GM12878 (cell line): ENCODE measurements around the gene JUND. TPM values are rescaled to one million over a fixed set of nuclear protein-coding genes. Genes with fewer than 3 reads are reported as not detected.

Experiments used
- ATAC-seq: fragments of 200-7000 bp; cut with Tn5 transposase; 3 replicates; pipeline ENCODE4 v1.9.1; 2020; ENCODE audit warnings: mild to moderate bottlenecking, moderate library complexity
- BruUV-seq: library from RNA; stranded (reverse); fragments of 400-500 nt; replicated peaks from 2 replicates; lab custom pipeline; 2021; lab: Mats Ljungman, UMichigan
- CTCF ChIA-PET: fragments of 300-600 bp; sonication (Branson Sonifier 250); formaldehyde crosslinking; extraction: SDS; loops from one replicate; lab custom pipeline; 2021; ENCODE audit warnings: inconsistent platforms; lab: Yijun Ruan, JAX
- POLR2A ChIA-PET: fragments of 350-600 bp; formaldehyde crosslinking; extraction: SDS; loops from one replicate; lab custom pipeline; 2021; ENCODE audit warnings: inconsistent platforms; lab: Charles Lee
- RAD21 ChIA-PET: fragments of 300-600 bp; sonication (Branson Sonifier 250); formaldehyde crosslinking; loops from one replicate; lab custom pipeline; 2023; ENCODE audit warnings: antibody characterized with exemption; ENCODE audit not compliant: unreplicated experiment; lab: Charles Lee
- SMC1A ChIA-PET: fragments of 300-600 bp; sonication (Branson Sonifier 250); formaldehyde crosslinking; loops from one replicate; lab custom pipeline; 2023; ENCODE audit not compliant: unreplicated experiment, uncharacterized antibody; lab: Charles Lee
- DNase-seq: peaks from one replicate; pipeline ENCODE4 v3.0.0-alpha.2; 2011; ENCODE audit warnings: low read depth, low spot score
- FAIRE-seq: peaks from 3 replicates; lab custom pipeline; 2011; peaks lifted over from hg19 to GRCh38; lab: Jason Lieb, UNC
- H2AFZ ChIP-seq: 2 replicates; pipeline ENCODE4 v1.6.0; 2011; ENCODE audit warnings: low read depth, low read length, control low read depth; ENCODE audit not compliant: control insufficient read depth
- H3K27ac ChIP-seq: 2 replicates; pipeline ENCODE4 v1.5.1; 2011; ENCODE audit warnings: control low read depth; ENCODE audit not compliant: control insufficient read depth, insufficient read depth
- H3K27me3 ChIP-seq, 2 experiments: replicated peaks in 1 of 2; 2 replicates each; pipeline versions ENCODE4 v1.6.0 to v1.6.1; 2011; ENCODE audit warnings: low read length in 1 of 2; ENCODE audit not compliant: control insufficient read depth in 2 of 2, insufficient read depth in 2 of 2
- H3K36me3 ChIP-seq, 2 experiments: 2 replicates each; pipeline ENCODE4 v1.5.1; 2011; ENCODE audit warnings: low read length in 1 of 2; ENCODE audit not compliant: control insufficient read depth in 2 of 2, insufficient read depth in 2 of 2
- H3K4me1 ChIP-seq: 2 replicates; pipeline ENCODE4 v1.6.1; 2011; ENCODE audit warnings: mild to moderate bottlenecking, low read length, moderate library complexity, mixed read lengths; ENCODE audit not compliant: control insufficient read depth, insufficient read depth
- H3K4me2 ChIP-seq: 2 replicates; pipeline ENCODE4 v1.6.0; 2011; ENCODE audit warnings: control low read depth; ENCODE audit not compliant: control insufficient read depth, insufficient read depth
- H3K4me3 ChIP-seq: fragments of 200-600 bp; sonication (generic); 2 replicates; pipeline ENCODE4 v1.5.1; 2016
- H3K79me2 ChIP-seq: 2 replicates; pipeline ENCODE4 v1.6.0; 2011; ENCODE audit warnings: low read length; ENCODE audit not compliant: control insufficient read depth, insufficient read depth
- H3K9ac ChIP-seq: 2 replicates; pipeline ENCODE4 v1.8.0; 2011; ENCODE audit warnings: low read length, control low read depth, mixed read lengths; ENCODE audit not compliant: control insufficient read depth, insufficient read depth
- H3K9me3 ChIP-seq: replicated peaks from 3 replicates; pipeline ENCODE4 v1.5.1; 2011; ENCODE audit warnings: mild to moderate bottlenecking, low read length; ENCODE audit not compliant: control insufficient read depth, insufficient read depth
- H4K20me1 ChIP-seq: 2 replicates; pipeline ENCODE4 v1.6.0; 2011; ENCODE audit not compliant: control insufficient read depth, insufficient read depth
- E4F1 ChIP-seq: fragments of 450-650 bp; IDR thresholded peaks from 2 replicates; pipeline ENCODE4 v1.6.1; 2018; ENCODE audit warnings: borderline replicate concordance, mild to moderate bottlenecking; ENCODE audit not compliant: partially characterized antibody
- EGR1 ChIP-seq, 2 experiments: IDR thresholded peaks; 1 replicate in 1 of 2; 2 replicates in 1 of 2; pipeline ENCODE4 v1.6.1; 2011 to 2012; ENCODE audit warnings: low read depth in 2 of 2, low read length in 2 of 2, borderline replicate concordance in 1 of 2, mild to moderate bottlenecking in 1 of 2, moderate library complexity in 1 of 2
- POLR2A ChIP-seq: IDR thresholded peaks from 2 replicates; pipeline ENCODE4 v1.6.1; 2011; ENCODE audit warnings: low read depth, mild to moderate bottlenecking, low read length
- POU2F2 ChIP-seq: IDR thresholded peaks from 3 replicates; pipeline ENCODE4 v1.6.1; 2011; ENCODE audit warnings: low read depth, mild to moderate bottlenecking, low read length, borderline replicate concordance
- RAD51 ChIP-seq: fragments of 450-650 bp; IDR thresholded peaks from 2 replicates; pipeline ENCODE4 v1.6.1; 2016; ENCODE audit warnings: moderate library complexity, mild to moderate bottlenecking, inconsistent platforms
- RB1 ChIP-seq: fragments of 450-650 bp; formaldehyde crosslinking; IDR thresholded peaks from 2 replicates; pipeline ENCODE4 v1.6.1; 2017; ENCODE audit warnings: mild to moderate bottlenecking, borderline replicate concordance
- SREBF1 ChIP-seq: IDR thresholded peaks from 2 replicates; pipeline ENCODE4 v1.6.1; 2012; ENCODE audit warnings: mild to moderate bottlenecking, low read length
- TCF3 ChIP-seq: IDR thresholded peaks from 2 replicates; pipeline ENCODE4 v1.6.1; 2012; ENCODE audit warnings: low read depth, mild to moderate bottlenecking, low read length, borderline replicate concordance; ENCODE audit not compliant: insufficient read depth
- YBX1 ChIP-seq: fragments of 450-650 bp; IDR thresholded peaks from 2 replicates; pipeline ENCODE4 v1.6.1; 2016; ENCODE audit warnings: antibody characterized with exemption
- ZNF207 ChIP-seq: fragments of 450-650 bp; IDR thresholded peaks from 2 replicates; pipeline ENCODE4 v1.6.1; 2014; ENCODE audit warnings: antibody characterized with exemption, mild to moderate bottlenecking, borderline replicate concordance
- ZNF24 ChIP-seq: fragments of 450-650 bp; IDR thresholded peaks from 2 replicates; pipeline ENCODE4 v1.6.1; 2017; ENCODE audit warnings: antibody characterized with exemption, mild to moderate bottlenecking
- WGBS: methylation state at CpG from one replicate; pipeline ENCODE4 v1.1.6; 2016; ENCODE audit warnings: low lambda C conversion rate; ENCODE audit not compliant: insufficient replicate concordance, insufficient coverage; ENCODE audit errors: missing lambda C conversion rate; 5-methylcytosine and 5-hydroxymethylcytosine counted together
- in situ Hi-C: fragments of 300-500 bp; cut with MboI; formaldehyde crosslinking; loops from 9 replicates; pipeline ENCODE4 v1.14.3; 2018; ENCODE audit warnings: mixed read lengths
- intact Hi-C: fragments of 100-400 bp; cut with micrococcal nuclease; formaldehyde crosslinking; loops from one replicate; pipeline ENCODE4 v1.14.2; 2022; ENCODE audit not compliant: unreplicated experiment
- polyA plus RNA-seq, 11 experiments: library from polyadenylated mRNA; depleted of rRNA in 4 of 11; unstranded in 6 of 11; stranded (reverse) in 5 of 11; fragments of >200 nt; fragmentation: Nextera tagmentation in 4 of 11; fragmentation: Illumina TruSeq in 1 of 11; extraction: Ambion mirVana in 4 of 11; extraction: Trizol in 1 of 11; gene quantifications; 1 replicate in 1 of 11; 2 replicates in 10 of 11; pipeline versions ENCODE4 v1.2.1 to v1.2.3, GENCODE V29; 2011 to 2016; ENCODE audit warnings: inconsistent platforms in 2 of 11, missing spikeins in 2 of 11, low read depth in 1 of 11
- total RNA-seq, 4 experiments: library from RNA; depleted of rRNA in 3 of 4; stranded (reverse); fragments of >200 nt in 3 of 4; fragmentation: Illumina TruSeq in 1 of 4; extraction: Trizol in 1 of 4; gene quantifications; 2 replicates each; pipeline versions ENCODE4 v1.2.1 to v1.2.3, GENCODE V29; 2013 to 2021
- TF ChIP-seq, protein P1 (sequence below): IDR thresholded peaks from 2 replicates; pipeline ENCODE4 v1.6.1; 2012; ENCODE audit warnings: low read length, inconsistent platforms

JUND gene
- total and polyA plus RNA-seq, 10 of the 15 experiments (the other 5 are each of a cell fraction or from before 2014, with no cell fraction given) = 7.4 to 164 (median 18.8) TPM

DNA sequence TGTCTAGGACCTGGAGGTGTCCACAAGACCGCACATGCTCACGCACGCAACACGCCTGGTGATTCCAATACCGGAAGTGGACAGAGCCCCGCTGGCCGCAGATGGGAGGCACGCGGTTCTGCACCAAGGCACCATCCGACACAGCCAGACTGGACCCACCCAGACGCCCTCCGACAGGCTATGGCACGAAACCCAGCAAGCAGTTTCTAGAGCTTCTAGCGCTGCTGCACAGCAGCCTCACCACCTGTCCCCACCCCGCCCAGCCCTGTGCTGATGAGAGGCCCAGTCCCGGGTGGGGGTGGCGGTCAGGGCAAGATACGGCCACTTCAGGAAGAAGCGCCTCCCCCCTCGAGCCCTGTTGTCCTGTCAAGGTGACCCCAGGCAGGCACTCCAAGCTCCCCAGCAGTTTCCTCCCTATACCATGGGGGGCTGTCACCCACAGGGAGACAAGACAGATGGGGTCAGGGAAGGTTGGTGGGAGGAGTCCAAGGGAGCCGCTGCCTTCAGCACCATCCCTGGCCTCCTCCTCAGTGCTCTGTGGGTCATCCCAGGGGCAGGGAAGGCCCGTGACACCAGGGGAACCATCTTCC lies 30.2 kb upstream of the JUND start (continued):
- no peak for TF ChIP-seq TCF3
- no peak for TF ChIP-seq E4F1
- TF ChIP-seq SREBF1 = no peak
- TF ChIP-seq YBX1 = no peak
- TF ChIP-seq RB1 = no peak
- no peak for TF ChIP-seq RAD51
- TF ChIP-seq, all 136 proteins: peak for 0

DNA sequence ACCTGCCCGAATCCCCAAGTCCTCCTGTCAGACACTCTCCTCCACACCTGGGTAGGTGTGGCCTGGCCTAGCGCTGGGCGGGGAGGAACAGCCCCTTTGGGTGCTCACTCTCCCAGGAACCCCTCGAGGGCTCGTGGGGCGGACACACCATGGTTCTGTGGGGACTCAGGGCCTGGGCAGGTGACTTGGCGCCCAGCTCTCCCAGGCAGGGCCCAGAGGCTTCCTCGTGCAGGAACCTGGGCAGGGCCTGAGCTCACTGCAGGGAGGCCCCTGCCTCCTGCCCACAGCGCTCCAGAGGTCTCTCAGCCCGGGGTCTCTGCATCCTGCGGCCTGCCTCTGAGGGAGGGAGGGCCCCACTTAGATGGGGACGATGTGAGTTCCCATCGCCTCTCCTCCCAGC lies 29.5 kb upstream of the JUND start:
- POLR2A ChIA-PET = no interaction called here
- ATAC-seq = no peak
- BruUV-seq = no TSS peak

More for the DNA sequence above, 29.5 kb upstream of the JUND start:
- Histone ChIP-seq H3K4me2 (no peak overlapping the region), H3K9ac (no peak overlapping the region), H2AFZ (no peak overlapping the region), H3K9me3 (no peaks in the 10 kb centered on the region), H3K27ac (no peak overlapping the region), H4K20me1 (no peaks in the 10 kb centered on the region)
- RAD21 ChIA-PET = no interaction called here
- SMC1A ChIA-PET = no interaction called here
- CTCF ChIA-PET = no interaction called here
- TF ChIP-seq EGR1 (IDR thresholded peaks at IDR 0.05; ENCODE audit: borderline replicate concordance in 1 of 2, low read depth in 2 of 2, low read length in 2 of 2) (no peak), ZNF207 (no peak), ZNF24 (no peak), RB1 (no peak), POU2F2 (no peak), POLR2A (0 out of 2 replicates have a peak, but pooled peaks have one; percentile 13)
- TF ChIP-seq, protein P1, sequence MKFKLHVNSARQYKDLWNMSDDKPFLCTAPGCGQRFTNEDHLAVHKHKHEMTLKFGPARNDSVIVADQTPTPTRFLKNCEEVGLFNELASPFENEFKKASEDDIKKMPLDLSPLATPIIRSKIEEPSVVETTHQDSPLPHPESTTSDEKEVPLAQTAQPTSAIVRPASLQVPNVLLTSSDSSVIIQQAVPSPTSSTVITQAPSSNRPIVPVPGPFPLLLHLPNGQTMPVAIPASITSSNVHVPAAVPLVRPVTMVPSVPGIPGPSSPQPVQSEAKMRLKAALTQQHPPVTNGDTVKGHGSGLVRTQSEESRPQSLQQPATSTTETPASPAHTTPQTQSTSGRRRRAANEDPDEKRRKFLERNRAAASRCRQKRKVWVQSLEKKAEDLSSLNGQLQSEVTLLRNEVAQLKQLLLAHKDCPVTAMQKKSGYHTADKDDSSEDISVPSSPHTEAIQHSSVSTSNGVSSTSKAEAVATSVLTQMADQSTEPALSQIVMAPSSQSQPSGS = no peak
- TF ChIP-seq, all 136 proteins: peak for 1
- Histone ChIP-seq H3K27me3 (no peaks in the 10 kb centered on the region), H3K36me3 (peaks cover 6 to 30% of the 10 kb centered on the region in 2 experiments; a peak in 3 of 4 replicates), H3K4me3 (no peak overlapping the region), H3K79me2 (no peaks in the 10 kb centered on the region; the same call in 1 of the 2 replicates), H3K4me1 (peaks cover 16% of the 10 kb centered on the region)
- intact Hi-C loops (no loop called here), in situ Hi-C loops (no loop called here)
- DNase-seq (no peak), FAIRE-seq (no peak)
- 92% methylated on average over 11 of the region's 13 CpGs for WGBS
